K562 (cell line): ENCODE data around the gene NES. TPM values are rescaled to one million over a fixed set of nuclear protein-coding genes. Genes with fewer than 3 reads are reported as not detected.

ENCODE experiments used
- ARID1B ChIP-seq: fragments of 450-650 bp; IDR thresholded peaks from 2 replicates; pipeline ENCODE4 v1.6.1; 2016; ENCODE audit warnings: antibody characterized with exemption, mild to moderate bottlenecking, inconsistent platforms
- CEBPG ChIP-seq, 3 experiments: fragments of 200-800 bp in 1 of 3; sonication (Bioruptor generic) in 1 of 3; sonication (generic) in 1 of 3; formaldehyde crosslinking in 1 of 3; IDR thresholded peaks in 2 of 3; conservative IDR thresholded peaks in 1 of 3; 2 replicates each; pipeline versions ENCODE4 v1.6.1 to v1.8.0; 2016 to 2022; ENCODE audit warnings: missing compliant biosample characterization in 2 of 3, missing genetic modification characterization in 2 of 3, mild to moderate bottlenecking in 1 of 3, missing genetic modification reagents in 1 of 3
- CREB3 ChIP-seq: fragments of 450-650 bp; conservative IDR thresholded peaks from 2 replicates; pipeline ENCODE4 v1.6.1; 2016; ENCODE audit warnings: missing genetic modification characterization, low read depth, mild to moderate bottlenecking, missing compliant biosample characterization, moderate library complexity
- HMG20B ChIP-seq: fragments of 250-450 bp; sonication (Bioruptor Pico); IDR thresholded peaks from 2 replicates; pipeline ENCODE4 v1.5.0; 2021; ENCODE audit warnings: mild to moderate bottlenecking
- HNRNPLL ChIP-seq: fragments of 200-400 bp; formaldehyde crosslinking; IDR thresholded peaks from 2 replicates; pipeline ENCODE4 v1.6.1; 2017; ENCODE audit warnings: low read length, low read depth, mild to moderate bottlenecking; ENCODE audit not compliant: poor library complexity, severe bottlenecking
- JUNB ChIP-seq: fragments of 450-650 bp; formaldehyde crosslinking; conservative IDR thresholded peaks from 2 replicates; pipeline ENCODE4 v1.4.0; 2020; ENCODE audit warnings: mild to moderate bottlenecking
- KDM4B ChIP-seq, 2 experiments: fragments of 450-650 bp in 1 of 2; sonication (generic) in 1 of 2; IDR thresholded peaks; 2 replicates each; pipeline ENCODE4 v1.6.1; 2016 to 2017; ENCODE audit warnings: borderline replicate concordance in 2 of 2, antibody characterized with exemption in 1 of 2, low read depth in 1 of 2, mild to moderate bottlenecking in 1 of 2
- RBM15 ChIP-seq: fragments of 200-400 bp; formaldehyde crosslinking; IDR thresholded peaks from 2 replicates; pipeline ENCODE4 v1.6.1; 2018; ENCODE audit warnings: mild to moderate bottlenecking, low read length, moderate library complexity; ENCODE audit not compliant: insufficient read depth
- SMAD1 ChIP-seq: fragments of 150-350 bp; IDR thresholded peaks from 2 replicates; pipeline ENCODE4 v1.6.1; 2014; ENCODE audit warnings: low read length, low read depth; ENCODE audit not compliant: partially characterized antibody
- SMARCE1 ChIP-seq: fragments of 450-650 bp; IDR thresholded peaks from 2 replicates; pipeline ENCODE4 v1.7.1; 2016; ENCODE audit warnings: mild to moderate bottlenecking
- SRSF3 ChIP-seq: fragments of 200-400 bp; formaldehyde crosslinking; IDR thresholded peaks from 2 replicates; pipeline ENCODE4 v1.6.1; 2016; ENCODE audit warnings: mild to moderate bottlenecking, low read length, moderate library complexity; ENCODE audit not compliant: insufficient read depth
- TCFL5 ChIP-seq: fragments of 250-450 bp; sonication (Bioruptor Pico); conservative IDR thresholded peaks from 2 replicates; pipeline ENCODE4 v1.6.1; 2021; ENCODE audit warnings: mild to moderate bottlenecking, moderate library complexity, matching md5 sums
- THRAP3 ChIP-seq: fragments of 450-650 bp; IDR thresholded peaks from 2 replicates; pipeline ENCODE4 v1.6.1; 2016; ENCODE audit warnings: mild to moderate bottlenecking, inconsistent platforms, borderline replicate concordance
- ZBTB8A ChIP-seq: fragments of 450-650 bp; IDR thresholded peaks from 2 replicates; pipeline ENCODE4 v1.6.1; 2018; ENCODE audit warnings: mild to moderate bottlenecking, moderate library complexity; ENCODE audit not compliant: partially characterized antibody
- ZC3H4 ChIP-seq: sonication (generic); formaldehyde crosslinking; IDR thresholded peaks from 2 replicates; pipeline ENCODE4 v1.9.0; 2021; ENCODE audit warnings: missing genetic modification reagents, borderline replicate concordance
- ZFP30 ChIP-seq: fragments of 250-450 bp; sonication (Bioruptor Pico); IDR thresholded peaks from 2 replicates; pipeline ENCODE4 v1.8.0; 2022; ENCODE audit warnings: moderate library complexity, mild to moderate bottlenecking, inconsistent platforms, borderline replicate concordance
- ZNF324 ChIP-seq: fragments of 250-450 bp; sonication (Bioruptor Pico); IDR thresholded peaks from 2 replicates; pipeline ENCODE4 v1.4.0; 2020; ENCODE audit warnings: mild to moderate bottlenecking
- polyA plus RNA-seq, 8 experiments: library from polyadenylated mRNA; depleted of rRNA in 4 of 8; stranded (reverse) in 5 of 8; unstranded in 3 of 8; fragments of >200 nt; fragmentation: Nextera tagmentation in 2 of 8; fragmentation: Illumina TruSeq in 1 of 8; extraction: Ambion mirVana in 2 of 8; extraction: Trizol in 1 of 8; gene quantifications; 2 replicates each; pipeline versions ENCODE4 v1.2.1 to v1.2.3, GENCODE V29; 2011 to 2014; ENCODE audit warnings: inconsistent platforms in 1 of 8, missing spikeins in 1 of 8
- total RNA-seq, 7 experiments: library from RNA; depleted of rRNA in 6 of 7; stranded (reverse); fragments of >200 nt in 6 of 7; fragmentation: Illumina TruSeq in 2 of 7; extraction: Trizol in 2 of 7; gene quantifications; 2 replicates each; pipeline versions ENCODE4 v1.2.1 to v1.2.3, GENCODE V29; 2011 to 2021; ENCODE audit warnings: low replicate concordance in 1 of 7
- TF ChIP-seq, protein P1 (sequence below), 2 experiments: fragments of 450-650 bp; IDR thresholded peaks; 2 replicates each; pipeline ENCODE4 v1.6.1; 2016; ENCODE audit warnings: mild to moderate bottlenecking in 2 of 2, borderline replicate concordance in 1 of 2, low read depth in 1 of 2, moderate library complexity in 1 of 2

NES gene
- total and polyA plus RNA-seq, 9 of the 15 experiments (the other 6 are each of a cell fraction or from before 2014, with no cell fraction given): 0.10 to 8.6 (median 4.2) TPM

GRCh38 chr1:156705918-156706656 lies 28.9 kb upstream of the NES start (continued):
- TF ChIP-seq RBM15 (no peak), ZNF324 (CRISPR knock-in tag) (no peak), CEBPG (CRISPR knock-in tag; IDR thresholded peaks at IDR 0.05) (no peak), CEBPG (tag; conservative IDR thresholded peaks at IDR 0.05 in 1 of 2, IDR thresholded peaks at IDR 0.05 in 1 of 2) (no peak), HMG20B (no peak), TCFL5 (no peak), ZC3H4 (no peak; the same call in 1 of the 2 replicates), SRSF3 (no peak), SMAD1 (no peak), THRAP3 (no peak), ZBTB8A (no peak), KDM4B (IDR thresholded peaks at IDR 0.05; ENCODE audit: borderline replicate concordance in 2 of 2, low read depth in 1 of 2) (peak in 1 of 2 experiments; percentile 42; a peak in 1 of 4 replicates), HNRNPLL (no peak), JUNB (CRISPR knock-in tag) (no peak), CREB3 (no peak), SMARCE1 (peak; percentile 52; the same call in 1 of the 2 replicates), ARID1B (0 out of 2 replicates have a peak, but pooled peaks have one; percentile 13), ZFP30 (CRISPR knock-in tag) (no peak)
- TF ChIP-seq, protein P1, sequence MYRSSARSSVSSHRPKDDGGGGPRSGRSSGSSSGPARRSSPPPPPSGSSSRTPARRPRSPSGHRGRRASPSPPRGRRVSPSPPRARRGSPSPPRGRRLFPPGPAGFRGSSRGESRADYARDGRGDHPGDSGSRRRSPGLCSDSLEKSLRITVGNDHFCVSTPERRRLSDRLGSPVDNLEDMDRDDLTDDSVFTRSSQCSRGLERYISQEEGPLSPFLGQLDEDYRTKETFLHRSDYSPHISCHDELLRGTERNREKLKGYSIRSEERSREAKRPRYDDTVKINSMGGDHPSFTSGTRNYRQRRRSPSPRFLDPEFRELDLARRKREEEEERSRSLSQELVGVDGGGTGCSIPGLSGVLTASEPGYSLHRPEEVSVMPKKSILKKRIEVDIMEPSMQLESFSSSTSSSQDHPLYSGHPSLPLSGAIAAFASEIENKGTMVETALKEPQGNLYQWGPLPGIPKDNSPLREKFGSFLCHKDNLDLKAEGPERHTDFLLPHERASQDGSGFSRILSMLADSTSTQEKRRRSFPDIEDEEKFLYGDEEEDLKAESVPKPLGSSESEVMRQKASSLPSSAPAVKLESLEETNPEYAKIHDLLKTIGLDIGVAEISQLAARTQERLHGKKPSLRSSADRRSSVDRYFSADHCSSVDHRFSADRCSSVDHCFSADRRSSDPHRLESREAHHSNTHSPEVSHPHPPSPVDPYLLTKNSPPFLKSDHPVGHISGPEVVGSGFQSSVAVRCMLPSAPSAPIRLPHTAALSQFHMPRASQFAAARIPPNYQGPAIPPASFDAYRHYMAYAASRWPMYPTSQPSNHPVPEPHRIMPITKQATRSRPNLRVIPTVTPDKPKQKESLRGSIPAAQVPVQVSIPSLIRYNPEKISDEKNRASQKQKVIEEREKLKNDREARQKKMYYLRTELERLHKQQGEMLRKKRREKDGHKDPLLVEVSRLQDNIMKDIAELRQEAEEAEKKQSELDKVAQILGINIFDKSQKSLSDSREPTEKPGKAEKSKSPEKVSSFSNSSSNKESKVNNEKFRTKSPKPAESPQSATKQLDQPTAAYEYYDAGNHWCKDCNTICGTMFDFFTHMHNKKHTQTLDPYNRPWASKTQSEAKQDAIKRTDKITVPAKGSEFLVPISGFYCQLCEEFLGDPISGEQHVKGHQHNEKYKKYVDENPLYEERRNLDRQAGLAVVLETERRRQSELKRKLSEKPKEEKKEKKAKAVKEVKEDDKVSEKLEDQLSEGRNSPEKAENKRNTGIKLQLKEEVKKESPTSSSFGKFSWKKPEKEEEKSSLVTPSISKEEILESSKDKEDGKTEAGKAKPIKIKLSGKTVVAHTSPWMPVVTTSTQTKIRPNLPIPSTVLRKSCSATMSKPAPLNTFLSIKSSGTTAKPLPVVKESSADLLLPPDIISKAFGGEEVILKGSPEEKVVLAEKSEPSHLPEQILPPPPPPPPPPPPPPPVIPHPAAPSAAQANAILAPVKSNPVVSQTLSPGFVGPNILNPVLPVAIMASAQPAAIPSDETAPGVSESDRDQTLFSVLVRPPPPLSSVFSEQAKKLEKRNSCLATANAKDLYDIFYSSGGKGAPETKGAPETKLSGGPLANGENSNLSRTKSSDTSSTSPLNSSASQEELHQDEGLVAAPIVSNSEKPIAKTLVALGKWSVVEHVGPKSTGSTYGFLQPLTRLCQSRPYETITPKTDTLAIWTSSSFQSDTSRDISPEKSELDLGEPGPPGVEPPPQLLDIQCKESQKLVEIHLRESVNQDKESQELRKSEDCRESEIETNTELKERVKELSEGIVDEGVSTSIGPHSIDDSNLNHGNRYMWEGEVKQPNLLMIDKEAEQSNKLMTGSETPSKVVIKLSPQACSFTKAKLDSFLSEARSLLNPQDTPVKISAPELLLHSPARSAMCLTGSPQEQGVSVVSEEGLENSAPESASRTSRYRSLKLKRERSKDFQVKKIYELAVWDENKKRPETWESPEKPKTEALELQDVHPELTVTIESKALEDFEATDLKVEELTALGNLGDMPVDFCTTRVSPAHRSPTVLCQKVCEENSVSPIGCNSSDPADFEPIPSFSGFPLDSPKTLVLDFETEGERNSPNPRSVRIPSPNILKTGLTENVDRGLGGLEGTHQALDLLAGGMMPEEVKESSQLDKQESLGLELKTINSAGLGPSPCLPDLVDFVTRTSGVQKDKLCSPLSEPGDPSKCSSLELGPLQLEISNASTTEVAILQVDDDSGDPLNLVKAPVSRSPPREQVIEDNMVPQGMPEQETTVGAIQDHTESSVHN (IDR thresholded peaks at IDR 0.05; ENCODE audit: borderline replicate concordance in 1 of 2, low read depth in 1 of 2): no peak
